ENCODE data around the gene NEU4. TPM values are rescaled to one million over a fixed set of nuclear protein-coding genes. Genes with fewer than 3 reads are reported as not detected.

The NEU4 gene
- total RNA-seq, 1 donor from 2014 or later: 0.13 TPM

DNA sequence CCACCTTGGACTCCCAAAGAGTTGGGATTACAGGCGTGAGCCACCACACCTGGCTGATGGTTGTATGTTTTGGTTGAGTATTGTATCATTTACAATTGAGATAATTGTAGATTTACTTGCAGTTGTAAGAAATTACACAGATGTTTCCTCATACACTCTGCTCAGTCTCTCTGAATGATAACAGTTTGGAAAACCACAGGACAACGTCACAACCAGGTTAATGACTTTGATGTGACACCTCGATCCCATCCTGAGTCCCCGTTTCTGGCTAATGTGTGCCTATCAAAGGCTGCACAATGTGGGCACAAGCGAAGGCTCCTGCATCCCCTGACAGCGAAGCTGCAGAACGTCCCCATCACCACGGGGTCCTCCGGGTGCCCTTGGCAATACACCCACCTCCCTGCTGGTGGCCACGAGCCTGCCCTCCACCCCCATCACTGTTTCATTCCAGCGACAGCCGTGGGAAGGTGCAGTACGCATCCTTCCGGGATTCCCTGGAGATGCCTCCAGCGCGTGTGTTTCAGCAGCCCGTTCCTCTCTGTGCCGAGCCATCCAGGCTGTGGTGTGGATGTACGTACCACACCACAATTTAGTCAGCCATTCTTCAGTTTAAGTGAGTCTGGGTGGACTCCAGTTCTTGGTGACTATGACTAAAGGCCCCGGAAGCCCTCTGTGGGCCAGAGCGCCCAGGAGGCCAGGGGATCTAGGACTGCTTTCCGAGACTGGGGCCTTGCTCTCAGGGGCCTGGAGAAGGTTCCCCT is 54.0 kb downstream of the NEU4 start:
- no peak for DNase-seq (ENCODE audit: low read depth in 2 of 2)

DNA sequence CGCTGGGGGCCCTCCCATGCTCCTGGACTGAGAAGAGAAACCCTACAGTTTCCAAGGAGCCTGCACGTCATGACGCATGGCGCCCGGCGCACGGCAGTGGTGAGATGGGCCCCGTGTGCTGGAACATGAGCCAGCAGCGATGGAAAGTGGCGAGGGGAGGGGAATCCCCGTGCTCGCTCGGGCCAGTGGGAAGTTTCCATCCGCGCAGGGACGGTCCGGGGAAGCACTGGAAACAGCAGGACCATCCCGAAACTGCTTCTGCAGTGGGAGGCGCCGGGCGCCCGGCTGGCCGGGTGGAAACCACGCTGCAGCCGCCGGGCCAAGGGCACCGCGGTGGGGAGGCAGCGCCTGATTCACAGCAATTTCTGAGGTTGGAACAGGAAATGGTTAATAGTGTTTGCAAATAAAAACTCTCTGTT is 54.6 kb downstream of the NEU4 start:
- peak; percentile 76 to 88 for DNase-seq (ENCODE audit: low read depth in 2 of 2)

DNA sequence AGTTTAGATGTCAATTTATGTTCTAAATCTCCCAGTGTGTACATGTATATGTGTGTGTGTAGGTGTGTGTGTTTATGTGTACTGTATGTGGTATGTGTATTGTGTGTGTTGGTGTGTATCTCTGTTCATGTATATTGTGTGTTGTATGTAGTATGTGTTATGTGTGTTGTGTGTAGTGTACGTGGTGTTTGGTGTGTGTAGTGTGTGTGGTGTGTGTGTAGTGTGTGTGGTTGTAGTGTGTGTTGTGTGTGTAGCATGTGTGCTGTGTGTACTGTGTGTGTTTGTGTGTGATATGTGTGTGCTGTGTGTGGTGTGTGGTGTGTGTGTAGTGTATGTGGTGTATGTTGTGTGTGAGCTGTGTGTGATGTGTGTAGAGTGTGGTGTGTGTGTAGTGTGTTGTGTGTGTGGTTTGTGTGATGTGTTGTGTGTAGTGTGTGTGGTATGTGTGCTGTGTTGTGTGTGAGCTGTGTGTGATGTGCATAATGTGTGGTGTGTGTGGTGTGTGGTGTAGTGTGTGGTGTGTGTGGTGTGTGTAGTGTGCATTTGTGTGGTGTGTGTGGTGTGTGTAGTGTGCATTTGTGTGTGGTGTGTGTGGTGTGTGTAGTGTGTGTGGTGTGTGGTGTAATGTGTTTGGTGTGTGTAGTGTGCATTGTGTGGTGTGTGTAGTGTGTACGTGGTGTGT is 55.3 kb downstream of the NEU4 start:
- no peak for DNase-seq (ENCODE audit: low read depth in 2 of 2)

DNA sequence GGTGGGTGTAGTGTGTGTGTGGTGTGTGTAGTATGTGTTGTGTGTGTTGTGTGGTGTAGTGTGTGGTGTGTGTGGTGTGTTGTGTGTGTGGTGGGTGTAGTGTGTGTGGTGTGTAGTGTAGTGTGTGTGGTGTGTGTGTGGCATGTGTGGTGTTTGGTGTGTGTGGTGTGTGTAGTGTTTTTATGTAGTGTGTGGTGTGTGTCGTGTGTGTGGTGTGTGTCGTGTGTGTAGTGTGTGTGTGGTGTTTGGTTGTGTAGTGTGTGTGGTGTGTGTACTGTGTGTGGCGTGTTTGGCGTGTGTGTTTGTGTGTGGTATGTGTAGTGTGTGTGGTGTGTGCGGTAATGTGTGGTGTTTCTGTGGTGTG is 55.8 kb downstream of the NEU4 start:
- no peak for DNase-seq (ENCODE audit: low read depth in 2 of 2)

DNA sequence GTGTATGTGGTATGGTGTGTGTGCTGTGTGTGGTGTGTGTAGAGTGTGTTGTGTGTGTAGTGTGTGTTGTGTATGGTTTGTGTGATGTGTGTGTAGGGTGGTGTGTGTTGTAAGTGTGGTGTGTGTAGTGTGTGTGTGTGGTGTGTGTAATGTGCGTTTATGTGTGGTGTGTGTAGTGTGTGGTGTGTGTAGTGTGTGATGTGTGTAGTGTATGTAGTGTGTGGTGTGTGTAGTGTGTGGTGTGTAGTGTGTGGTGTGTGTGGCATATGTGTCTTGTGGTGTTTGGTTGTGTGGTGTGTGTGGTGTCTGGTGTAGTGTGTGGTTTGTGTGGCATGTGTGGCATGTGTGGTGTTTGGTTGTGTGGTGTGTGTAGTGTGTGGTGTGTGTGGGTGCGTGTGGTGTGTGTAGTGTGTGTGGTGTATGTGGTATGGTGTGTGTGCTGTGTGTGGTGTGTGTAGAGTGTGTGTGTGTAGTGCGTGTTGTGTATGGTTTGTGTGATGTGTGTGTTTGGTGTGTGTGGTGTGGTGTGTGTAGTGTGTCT is 56.5 kb downstream of the NEU4 start:
- DNase-seq (ENCODE audit: low read depth in 2 of 2): no peak

DNA sequence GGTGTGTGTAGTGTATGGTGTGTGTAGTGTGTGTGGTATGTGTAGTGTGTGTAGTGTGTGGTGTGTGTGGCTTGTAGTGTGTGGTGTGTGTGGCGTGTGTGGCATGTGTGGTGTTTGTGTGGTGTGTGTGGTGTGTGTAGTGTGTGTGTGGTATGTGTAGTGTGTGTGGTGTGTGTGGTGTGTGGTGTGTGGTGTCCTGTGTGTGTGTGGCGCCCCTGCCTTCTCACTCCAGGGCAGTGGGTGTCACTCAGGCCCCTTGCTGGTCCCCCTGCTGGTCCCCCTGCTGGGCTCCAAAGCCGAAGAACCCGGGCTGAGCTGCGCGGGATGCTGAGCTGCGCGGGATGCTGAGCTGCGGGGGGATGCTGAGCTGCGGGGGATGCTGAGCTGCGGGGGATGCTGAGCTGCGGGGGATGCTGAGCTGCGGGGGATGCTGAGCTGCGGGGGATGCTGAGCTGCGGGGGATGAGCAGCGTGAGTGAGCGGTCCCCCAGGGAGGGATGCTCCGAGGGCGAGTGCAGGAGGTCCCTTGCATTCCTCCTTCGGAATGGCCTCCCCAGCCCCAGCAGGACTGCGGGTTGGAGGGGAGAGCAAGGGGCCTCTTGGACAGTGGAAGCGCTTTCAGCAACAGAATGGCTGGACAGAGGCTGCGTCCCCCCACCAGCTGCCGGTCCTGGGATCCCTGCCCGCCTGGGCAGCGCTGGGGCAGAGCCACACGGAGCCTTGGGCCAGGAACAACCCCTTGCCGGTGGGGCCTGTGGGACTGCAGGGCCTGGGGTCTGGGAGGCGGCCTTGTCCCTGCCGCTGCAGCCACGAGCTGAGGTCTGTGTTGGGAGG is 57.2 kb downstream of the NEU4 start:
- peak in 1 of 2 donors; percentile 21 for DNase-seq (ENCODE audit: low read depth in 2 of 2)

Other genes starting within 250 kb of the NEU4 start
- 36.5 and 44.8 TPM in 2 replicates for gene THAP4, start 172.0 kb upstream of the NEU4 start, total RNA-seq
- gene ATG4B, start 171.5 kb upstream of the NEU4 start, total RNA-seq: 32.6 and 74.8 TPM in 2 replicates
- gene DTYMK, start 122.4 kb upstream of the NEU4 start, total RNA-seq: 30.0 and 45.7 TPM in 2 replicates
- 16.7 and 27.4 TPM in 2 replicates for gene ING5, start 107.2 kb upstream of the NEU4 start, total RNA-seq
- 10.9 and 15.0 TPM in 2 replicates for gene D2HGDH, start 74.6 kb upstream of the NEU4 start, total RNA-seq
- gene GAL3ST2, start 32.4 kb upstream of the NEU4 start, total RNA-seq: not detected in 2 replicates
- under 0.01 TPM in 1 of 2 replicates, not detected in the other for gene PDCD1, start 49.7 kb downstream of the NEU4 start, total RNA-seq
- not detected in 2 replicates for gene RTP5, start 60.5 kb downstream of the NEU4 start, total RNA-seq

All from dermis microvascular lymphatic vessel endothelial cell (primary cell).